Stimulated activated CD4-positive, alpha-beta T cell treated with anti-CD3 and anti-CD28 coated beads, TNF-alpha, amount 100 ng/mL, for 24 hours (primary cell): ENCODE data around the gene OLFM3.

Source experiments
- DNase-seq, 3 experiments: peaks; one replicate each; pipeline ENCODE4 v3.0.0-alpha.2; 2020; ENCODE audit warnings: low read depth in 3 of 3

Gene OLFM3

DNA sequence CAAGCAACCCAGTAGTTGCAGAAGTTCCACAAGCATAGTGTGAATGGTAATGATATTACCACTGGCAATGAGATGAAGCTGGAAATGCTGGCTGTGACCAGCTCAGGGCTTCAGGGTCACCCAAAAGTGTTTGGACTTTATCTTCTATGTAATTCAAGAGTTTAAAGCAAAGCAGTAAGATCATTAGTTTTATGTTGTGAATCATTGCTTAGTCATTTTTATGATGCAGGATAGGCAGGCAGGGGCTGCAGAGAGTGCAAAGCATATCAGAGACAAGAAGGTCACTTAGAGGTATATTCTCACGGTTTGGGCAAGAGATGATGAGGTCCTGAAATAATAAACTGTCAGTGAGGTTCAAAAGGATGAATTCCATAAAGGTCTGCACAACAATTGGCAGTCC, 147.4 kb downstream of the OLFM3 start:
- no peak for DNase-seq

DNA sequence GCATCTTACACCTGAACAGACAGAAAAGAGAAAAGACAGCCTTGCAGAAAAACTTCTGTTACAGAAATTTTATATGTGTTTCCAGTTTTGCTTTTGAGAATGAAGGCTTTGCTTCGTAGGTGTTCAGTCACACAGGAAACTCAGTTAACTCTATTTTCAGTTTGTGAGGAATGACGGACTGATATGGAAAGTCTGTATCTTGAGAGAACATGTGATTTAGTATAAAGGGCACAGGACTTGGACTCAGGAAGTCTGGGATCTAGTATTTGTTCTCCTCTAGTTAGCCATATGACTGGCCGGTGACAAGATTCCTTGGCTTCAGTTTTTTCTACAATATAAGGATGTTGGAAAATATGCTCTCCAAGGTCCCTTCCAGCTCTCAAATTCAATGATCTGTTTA, 149.1 kb downstream of the OLFM3 start:
- DNase-seq: no peak

DNA sequence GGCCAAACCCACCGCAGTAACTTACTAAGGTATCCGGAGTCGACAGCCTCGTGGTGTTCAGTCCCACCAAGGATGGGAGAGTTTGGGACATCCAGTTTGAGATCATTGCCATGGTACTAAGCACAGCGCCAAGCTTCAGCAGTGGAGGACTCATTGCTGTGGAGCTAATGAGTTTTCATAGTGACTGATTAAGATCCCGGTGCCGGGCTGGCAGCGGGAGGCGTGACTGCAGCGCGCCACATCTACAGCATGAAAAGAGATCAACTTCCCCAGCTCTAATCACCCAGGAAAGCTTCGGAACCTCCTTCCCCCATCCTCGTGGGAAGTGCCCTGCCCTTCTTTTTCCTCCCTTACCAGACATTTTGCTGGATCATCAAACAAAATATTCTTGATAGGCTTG, 149.9 kb downstream of the OLFM3 start:
- DNase-seq: no peak

DNA sequence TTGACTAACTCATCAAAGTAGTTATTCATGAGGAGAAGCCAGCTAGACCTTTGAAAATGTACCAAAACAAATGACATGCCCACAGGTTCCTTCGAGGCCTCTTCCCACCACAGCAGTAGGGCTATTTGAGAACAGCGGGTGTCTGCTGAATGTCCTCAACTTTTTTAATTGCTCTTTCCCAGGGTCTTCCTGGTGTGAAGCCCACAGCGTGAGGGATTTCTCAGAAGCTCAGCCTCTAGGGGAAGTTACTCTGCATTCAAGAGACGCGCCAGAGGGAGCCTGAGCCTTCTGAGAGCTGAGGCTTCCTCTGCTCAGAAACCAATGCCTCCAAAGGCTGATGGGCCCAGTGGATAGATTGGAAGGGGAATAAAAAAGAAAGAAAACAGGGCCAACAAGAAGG, 153.6 kb downstream of the OLFM3 start:
- DNase-seq: no peak

DNA sequence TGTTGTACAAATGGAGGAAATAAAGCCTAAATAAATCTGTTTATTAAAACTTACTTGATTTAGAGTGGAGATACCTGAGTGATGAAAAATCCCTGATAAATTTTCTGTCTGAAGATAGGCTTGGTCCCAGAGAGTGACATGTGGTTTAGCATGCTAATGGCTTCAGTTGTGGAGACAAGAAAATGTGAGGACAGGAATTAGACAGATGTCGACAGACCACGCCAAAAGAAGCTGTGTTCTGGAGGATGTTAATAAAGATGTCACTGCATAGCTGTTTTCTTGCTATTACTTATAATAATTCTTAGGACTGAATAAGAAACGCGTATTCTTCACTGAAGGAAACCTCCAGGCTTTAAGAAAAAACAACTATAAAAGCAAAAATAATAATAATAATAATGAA, 154.9 kb downstream of the OLFM3 start:
- no peak for DNase-seq

DNA sequence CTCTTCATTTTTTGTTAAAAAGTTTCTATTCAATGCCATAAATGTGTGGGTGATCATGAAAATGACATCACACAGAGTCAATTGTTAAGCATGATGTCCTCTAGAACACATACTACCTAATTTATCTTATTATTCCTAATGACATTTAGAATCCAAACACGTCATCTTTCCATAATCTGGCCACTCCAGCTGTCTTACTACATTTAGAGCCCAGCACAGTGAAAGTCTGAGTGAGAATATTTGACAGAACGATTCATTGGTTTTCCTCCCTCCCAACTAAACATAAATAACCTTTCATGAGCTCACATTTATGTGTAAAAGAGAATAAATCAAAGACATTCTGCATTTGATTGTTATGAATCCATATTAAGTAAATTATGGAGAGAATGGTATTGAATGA, 160.7 kb downstream of the OLFM3 start:
- no peak for DNase-seq

DNA sequence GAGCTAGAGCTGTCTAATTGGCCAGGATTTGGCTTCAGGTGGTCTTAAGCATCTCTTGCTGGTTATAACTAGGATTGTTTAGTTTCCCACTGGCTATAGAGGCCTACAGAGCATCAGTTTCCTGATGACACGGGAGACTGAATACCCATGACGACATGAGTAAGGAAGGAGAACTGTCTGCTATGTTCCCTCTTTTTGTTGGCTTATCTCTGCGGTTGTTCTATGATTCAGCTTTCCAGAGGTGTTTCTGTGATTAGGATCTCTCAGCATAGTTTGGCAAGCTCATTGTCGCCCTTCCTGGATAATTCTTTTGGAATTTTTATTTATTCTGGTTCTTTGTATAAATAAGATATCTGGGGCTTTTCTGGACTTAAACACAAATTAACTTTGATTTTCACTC, 163.4 kb downstream of the OLFM3 start:
- no peak for DNase-seq

DNA sequence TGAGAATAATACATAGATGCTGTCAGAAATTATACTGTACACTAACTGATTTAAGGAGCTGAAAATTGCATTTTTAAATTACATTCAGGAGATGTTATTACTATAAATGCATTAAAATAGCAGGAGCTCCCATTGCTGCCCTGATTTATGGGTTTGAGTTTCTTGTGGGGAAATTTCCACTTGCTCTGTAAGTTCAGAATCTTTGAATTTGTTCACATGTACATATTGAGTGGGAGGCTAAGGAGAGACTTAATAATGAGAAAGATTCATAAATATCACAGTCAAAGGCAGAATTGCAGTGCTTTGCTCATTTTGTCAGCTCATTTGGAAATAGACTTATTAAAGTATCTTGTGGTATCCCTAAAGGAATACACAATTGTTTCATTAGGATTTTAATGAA, 170.3 kb downstream of the OLFM3 start:
- DNase-seq: no peak

DNA sequence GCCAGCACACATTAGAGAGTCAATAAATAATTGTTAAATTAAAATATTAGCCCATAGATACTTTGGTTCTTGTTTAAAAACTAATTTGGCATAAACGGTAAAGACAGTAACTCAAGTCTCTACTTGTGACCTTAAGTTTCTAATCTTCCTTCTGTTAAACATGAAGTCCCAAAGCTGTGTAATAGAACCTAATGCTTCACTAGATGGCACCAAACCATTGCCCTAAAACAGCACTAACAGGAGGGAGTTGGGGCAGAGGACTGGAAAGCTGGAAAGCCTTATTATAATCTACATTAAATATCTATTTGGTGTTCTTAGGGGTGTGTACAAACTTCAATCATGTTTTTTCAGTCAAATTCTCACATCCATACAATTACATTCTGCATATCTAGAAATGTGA, 176.7 kb downstream of the OLFM3 start:
- DNase-seq: no peak

DNA sequence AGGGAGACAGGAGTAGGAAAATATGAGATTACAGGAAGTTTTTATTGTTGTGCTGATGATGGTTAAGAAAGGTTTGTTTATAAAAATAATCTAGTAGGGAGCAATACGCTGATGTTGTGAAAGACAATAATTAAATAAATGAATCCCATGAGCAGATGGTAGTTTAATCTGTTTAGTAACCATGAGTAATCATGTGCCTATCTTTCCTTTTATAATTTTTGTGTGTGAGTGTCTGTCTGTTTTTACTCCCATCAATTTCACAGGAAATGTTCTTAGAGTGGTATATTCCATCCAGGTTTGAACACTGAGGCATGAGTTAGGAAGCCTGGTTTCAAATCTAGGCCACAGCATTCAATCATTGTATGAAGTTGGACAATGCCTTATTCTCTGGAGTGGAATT, 180.5 kb downstream of the OLFM3 start:
- no peak for DNase-seq

DNA sequence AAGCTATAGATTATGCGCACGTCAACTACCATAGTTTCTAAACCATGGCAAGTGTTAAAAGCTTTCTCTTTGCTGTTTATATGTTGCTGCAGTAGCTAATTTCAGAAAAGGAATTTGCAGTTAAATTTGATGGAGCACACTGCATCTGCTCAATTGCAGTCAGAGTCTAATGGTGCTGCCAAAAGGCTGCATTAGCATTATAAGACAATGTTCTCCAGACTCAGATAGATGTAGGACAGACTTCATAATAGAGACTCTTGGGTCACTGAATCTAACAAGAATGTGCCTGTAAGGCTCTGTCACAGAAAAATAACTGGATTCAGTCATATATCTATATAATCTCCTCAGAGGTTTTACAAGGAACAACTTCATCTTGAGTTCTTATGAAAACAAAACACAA, 198.3 kb downstream of the OLFM3 start:
- DNase-seq: no peak

DNA sequence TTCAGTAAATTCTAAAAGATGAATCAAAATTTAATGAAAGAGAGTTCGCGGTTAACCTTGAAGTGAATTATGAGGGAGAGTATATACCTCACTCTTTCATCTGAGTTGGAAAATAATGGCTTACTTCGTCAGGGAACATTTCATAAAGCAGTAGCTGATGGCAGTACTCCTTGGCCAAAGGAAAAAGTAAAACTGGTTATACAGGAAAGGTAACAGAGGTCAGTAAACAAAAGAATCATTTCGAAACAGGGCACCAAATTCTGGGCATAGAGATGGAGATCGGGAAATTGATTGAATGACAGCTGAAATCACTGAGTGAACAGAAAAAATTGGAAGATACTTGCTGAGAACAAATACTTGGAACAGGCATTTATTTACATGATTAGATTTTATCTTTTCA, 199.0 kb downstream of the OLFM3 start:
- DNase-seq: no peak

DNA sequence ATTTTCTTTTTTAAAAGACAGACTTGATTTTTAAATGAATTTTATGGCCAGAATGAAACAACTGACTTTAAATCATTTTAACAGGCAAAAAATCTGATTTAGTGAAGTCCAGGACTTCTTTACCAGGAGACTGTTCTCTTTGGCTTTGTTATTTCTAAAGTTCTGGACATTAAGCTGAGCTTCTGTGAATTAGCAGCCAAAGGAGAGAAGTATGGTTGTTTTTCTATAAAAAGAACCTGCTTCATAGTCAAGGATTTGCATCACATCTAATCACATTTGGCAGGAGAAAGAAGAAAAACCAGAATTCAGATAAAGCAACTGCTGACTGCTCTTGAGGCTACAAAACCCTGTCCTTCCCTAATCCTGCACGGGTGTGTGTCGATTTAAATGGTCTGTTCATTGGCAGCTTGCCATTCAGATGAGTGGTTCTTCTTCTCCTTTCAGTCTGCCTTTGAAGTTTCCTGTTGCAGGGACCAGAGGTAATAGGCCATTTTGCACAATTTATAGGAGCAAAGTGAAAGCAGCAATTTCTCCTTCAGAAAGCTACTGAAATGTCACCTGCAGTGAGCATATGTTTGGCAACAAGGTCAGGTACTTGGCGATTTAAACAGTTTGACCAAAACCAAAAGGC, 215.4 kb downstream of the OLFM3 start:
- no peak for DNase-seq

DNA sequence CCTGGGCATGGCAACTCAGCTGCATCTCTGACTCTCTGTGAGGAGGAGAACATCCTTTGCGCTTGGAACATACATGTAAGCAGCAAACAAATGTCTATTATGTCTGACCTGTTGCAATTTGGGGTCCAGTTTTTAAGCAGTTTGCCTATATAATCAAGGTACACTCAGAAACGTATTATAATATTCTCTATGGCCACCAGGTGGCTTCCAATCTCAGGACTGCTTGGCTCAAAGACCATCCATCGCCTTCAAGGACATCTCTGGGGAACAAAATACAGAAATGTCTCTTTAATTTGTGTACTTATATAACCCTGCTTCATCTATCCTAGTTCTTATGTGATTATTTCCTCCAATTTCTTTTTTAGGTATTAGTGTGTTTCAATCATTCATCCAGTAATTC, 227.2 kb downstream of the OLFM3 start:
- no peak for DNase-seq

DNA sequence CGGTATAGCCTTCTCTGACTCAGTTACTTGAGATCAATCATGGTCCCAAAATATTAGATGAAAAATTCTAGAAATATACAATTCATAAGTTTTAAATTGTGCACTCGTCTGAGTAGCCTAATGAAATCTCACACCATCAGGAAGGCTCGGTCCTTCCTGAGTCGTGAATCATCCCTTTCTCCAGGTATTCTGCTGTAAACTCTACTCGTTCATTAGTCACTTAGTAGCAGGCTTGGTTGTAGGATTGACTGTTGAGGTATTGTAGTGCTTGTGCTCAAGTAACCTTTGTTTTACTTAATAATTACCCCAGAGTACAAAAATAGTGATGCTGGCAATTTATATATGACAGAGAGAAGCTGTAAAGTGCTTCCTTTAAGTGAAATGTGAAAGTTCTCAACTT, 238.7 kb downstream of the OLFM3 start:
- no peak for DNase-seq

DNA sequence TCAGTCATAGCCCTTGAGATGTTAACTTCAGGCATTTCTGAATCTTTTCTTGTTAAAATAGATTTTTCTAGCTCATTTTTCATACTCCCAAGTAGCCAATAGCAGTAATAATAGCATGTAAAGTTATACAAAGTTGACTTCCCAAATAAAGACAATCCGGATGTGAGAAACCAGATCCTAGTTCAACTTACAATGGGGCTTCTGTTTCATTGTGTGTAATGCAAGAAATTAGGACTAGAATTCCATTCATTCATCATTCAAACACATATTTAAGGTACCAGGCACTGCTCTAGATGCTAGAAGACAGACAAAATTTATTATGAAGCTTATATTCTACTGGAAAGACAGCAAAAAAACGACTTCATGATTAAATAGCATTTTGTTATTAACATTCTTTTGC, 240.3 kb downstream of the OLFM3 start:
- DNase-seq: no peak
